RWPE2 (cell line): ENCODE results near the gene FXYD4.

Experiments used
- ATAC-seq: fragments of 200-7000 bp; cut with Tn5 transposase; 3 replicates; pipeline ENCODE4 v1.9.1; 2021; ENCODE audit warnings: low read depth
- DNase-seq: peaks from one replicate; pipeline ENCODE4 v3.0.0-alpha.2; 2020; ENCODE audit warnings: low spot score
- H3K27ac ChIP-seq: fragments of 450-650 bp; 2 replicates; pipeline ENCODE4 v1.5.1; 2017; ENCODE audit warnings: mild to moderate bottlenecking; ENCODE audit not compliant: poor library complexity, severe bottlenecking
- H3K27me3 ChIP-seq: fragments of 250-450 bp; sonication (Bioruptor Pico); 2 replicates; pipeline ENCODE4 v1.5.1; 2021; ENCODE audit warnings: mild to moderate bottlenecking, moderate library complexity; ENCODE audit not compliant: insufficient read depth, poor library complexity, severe bottlenecking
- H3K36me3 ChIP-seq: fragments of 250-450 bp; sonication (Bioruptor Pico); 2 replicates; pipeline ENCODE4 v1.5.1; 2020; ENCODE audit warnings: low read depth, mild to moderate bottlenecking, moderate library complexity
- H3K4me1 ChIP-seq: fragments of 250-450 bp; sonication (Bioruptor Pico); 2 replicates; pipeline ENCODE4 v1.5.1; 2021; ENCODE audit warnings: mild to moderate bottlenecking, moderate library complexity; ENCODE audit not compliant: insufficient read depth, poor library complexity, severe bottlenecking
- H3K4me3 ChIP-seq: fragments of 250-450 bp; sonication (Bioruptor Pico); 2 replicates; pipeline ENCODE4 v1.5.1; 2021; ENCODE audit warnings: mild to moderate bottlenecking, moderate library complexity; ENCODE audit not compliant: severe bottlenecking
- H3K9me3 ChIP-seq: fragments of 250-450 bp; sonication (Bioruptor Pico); 2 replicates; pipeline ENCODE4 v1.5.1; 2021; ENCODE audit warnings: mild to moderate bottlenecking, moderate library complexity; ENCODE audit not compliant: severe bottlenecking
- CTCF ChIP-seq: fragments of 450-650 bp; IDR thresholded peaks from one replicate; pipeline ENCODE4 v1.5.1; 2017; ENCODE audit warnings: mild to moderate bottlenecking, moderate library complexity; ENCODE audit not compliant: poor library complexity, severe bottlenecking

FXYD4 gene

GRCh38 chr10:43344051-43344450 is 27.4 kb upstream of the FXYD4 start:
- no peak overlapping the region for H3K27ac ChIP-seq

GRCh38 chr10:43347997-43348396 is 23.4 kb upstream of the FXYD4 start:
- ATAC-seq = no peak
- H3K27me3 ChIP-seq = no peaks in the 10 kb centered on the region
- DNase-seq = no peak
- no peak for TF ChIP-seq CTCF
- H3K4me1 ChIP-seq = peaks cover 4% of the 10 kb centered on the region
- no peaks in the 10 kb centered on the region for H3K9me3 ChIP-seq
- no peak overlapping the region for H3K27ac ChIP-seq
- H3K36me3 ChIP-seq = no peaks in the 10 kb centered on the region
- H3K4me3 ChIP-seq = no peak overlapping the region

More at GRCh38 chr10:43344051-43344450, 27.4 kb upstream of the FXYD4 start:
- Histone ChIP-seq H3K36me3 (no peaks in the 10 kb centered on the region), H3K27me3 (no peaks in the 10 kb centered on the region), H3K4me3 (no peak overlapping the region), H3K4me1 (peaks cover 7% of the 10 kb centered on the region), H3K9me3 (no peaks in the 10 kb centered on the region)
- DNase-seq (no peak), ATAC-seq (no peak)
- no peak for TF ChIP-seq CTCF

- peaks cover 4% of the 10 kb centered on the region for H3K4me1 ChIP-seq
- H3K4me3 ChIP-seq = no peak overlapping the region
- ATAC-seq = peak; percentile 98
- H3K36me3 ChIP-seq = no peaks in the 10 kb centered on the region
- peak; percentile 92 for TF ChIP-seq CTCF
- DNase-seq = no peak
- no peaks in the 10 kb centered on the region for H3K27me3 ChIP-seq
- no peak overlapping the region for H3K27ac ChIP-seq
- no peaks in the 10 kb centered on the region for H3K9me3 ChIP-seq
Measured at GRCh38 chr10:43348511-43349312, 22.7 kb upstream of the FXYD4 start.

GRCh38 chr10:43350156-43350555 is 21.3 kb upstream of the FXYD4 start:
- Histone ChIP-seq H3K4me1 (no peaks in the 10 kb centered on the region), H3K27ac (no peak overlapping the region), H3K9me3 (no peaks in the 10 kb centered on the region), H3K36me3 (no peaks in the 10 kb centered on the region), H3K27me3 (no peaks in the 10 kb centered on the region), H3K4me3 (no peak overlapping the region)
- ATAC-seq = no peak
- no peak for DNase-seq
- no peak for TF ChIP-seq CTCF

GRCh38 chr10:43350686-43351085 is 20.8 kb upstream of the FXYD4 start:
- peaks cover 2% of the 10 kb centered on the region for H3K4me1 ChIP-seq
- no peaks in the 10 kb centered on the region for H3K27me3 ChIP-seq
- H3K4me3 ChIP-seq = no peak overlapping the region
- ATAC-seq (no peak), DNase-seq (no peak)
- no peaks in the 10 kb centered on the region for H3K9me3 ChIP-seq
- TF ChIP-seq CTCF = no peak
- no peaks in the 10 kb centered on the region for H3K36me3 ChIP-seq
- no peak overlapping the region for H3K27ac ChIP-seq
